Right atrium auricular region (tissue), 2 donors: ENCODE results near the gene GAB3. TPM values are rescaled to one million over a fixed set of nuclear protein-coding genes. Genes with fewer than 3 reads are reported as not detected.
A peak's percentile ranks its signal among the peaks of the same experiment; 100 is the strongest.

Source experiments
- DNase-seq: peaks from one replicate; pipeline ENCODE4 v3.0.0-alpha.2; 2019; ENCODE audit warnings: low spot score
- H3K27ac ChIP-seq, 2 donors: fragments of 200-600 bp; sonication (generic); 1 replicate in 1 of 2; 2 replicates in 1 of 2; pipeline ENCODE4 v1.5.1; 2016 to 2019
- H3K27me3 ChIP-seq, 2 donors: fragments of 200-600 bp; sonication (generic); one replicate each; pipeline versions ENCODE4 v1.5.1 to v1.6.0; 2017 to 2019
- H3K36me3 ChIP-seq: fragments of 200-600 bp; sonication (generic); one replicate; pipeline ENCODE4 v1.5.1; 2016
- H3K4me1 ChIP-seq, 2 donors: fragments of 200-600 bp; sonication (generic); one replicate each; pipeline versions ENCODE4 v1.5.1 to v1.6.0; 2017 to 2019
- H3K4me3 ChIP-seq, 2 donors: fragments of 200-600 bp; sonication (generic); 1 replicate in 1 of 2; 2 replicates in 1 of 2; pipeline ENCODE4 v1.5.1; 2017 to 2019; ENCODE audit warnings: mild to moderate bottlenecking in 1 of 2, moderate library complexity in 1 of 2
- H3K9me3 ChIP-seq, 2 donors: fragments of 200-600 bp; sonication (generic); one replicate each; pipeline ENCODE4 v1.5.1; 2019
- CTCF ChIP-seq, 2 donors: fragments of 200-600 bp; sonication (generic); IDR thresholded peaks; one replicate each; pipeline ENCODE4 v1.5.1; 2019; ENCODE audit warnings: antibody characterized with exemption in 2 of 2
- total RNA-seq, 2 donors: library from RNA; depleted of rRNA; stranded (reverse); fragments of >200 nt; gene quantifications; one replicate each; pipeline ENCODE4 v1.1.0, GENCODE V29; 2016

The GAB3 gene
- total RNA-seq, 2 donors from 2014 or later, result 13.5 to 16.9 TPM

GRCh38 chrX:154742613-154743012 lies 8.3 kb downstream of the GAB3 start:
- Histone ChIP-seq H3K4me3 (no peak overlapping the region), H3K27me3 (no peaks in the 10 kb centered on the region), H3K36me3 (no peaks in the 10 kb centered on the region), H3K4me1 (peaks cover 0 to 5% of the 10 kb centered on the region in 2 donors), H3K9me3 (peaks cover 0 to 12% of the 10 kb centered on the region in 2 donors), H3K27ac (no peak overlapping the region)
- TF ChIP-seq CTCF (IDR thresholded peaks at IDR 0.05), result no peak
- DNase-seq, result no peak

- DNase-seq, result no peak
- peaks cover 0 to 31% of the 10 kb centered on the region in 2 donors for H3K4me1 ChIP-seq
- no peaks in the 10 kb centered on the region for H3K36me3 ChIP-seq
- no peak for TF ChIP-seq CTCF (IDR thresholded peaks at IDR 0.05)
- H3K27ac ChIP-seq, result no peak overlapping the region
- H3K27me3 ChIP-seq, result no peaks in the 10 kb centered on the region
- no peak overlapping the region for H3K4me3 ChIP-seq
- peaks cover 0 to 3% of the 10 kb centered on the region in 2 donors for H3K9me3 ChIP-seq
Observed at GRCh38 chrX:154739952-154740465, 10.9 kb downstream of the GAB3 start.

- Histone ChIP-seq H3K9me3 (no peaks in the 10 kb centered on the region), H3K36me3 (no peaks in the 10 kb centered on the region), H3K27ac (peak overlapping the region; percentile 62 to 82), H3K27me3 (no peaks in the 10 kb centered on the region), H3K4me3 (no peak overlapping the region), H3K4me1 (peaks cover 0 to 49% of the 10 kb centered on the region in 2 donors)
- TF ChIP-seq CTCF (IDR thresholded peaks at IDR 0.05), result no peak
- DNase-seq, result no peak
Observed at GRCh38 chrX:154738011-154738738, 12.7 kb downstream of the GAB3 start.

GRCh38 chrX:154737136-154737535 lies 13.7 kb downstream of the GAB3 start:
- Histone ChIP-seq H3K9me3 (no peaks in the 10 kb centered on the region), H3K4me3 (no peak overlapping the region), H3K27me3 (no peaks in the 10 kb centered on the region), H3K4me1 (peaks cover 0 to 59% of the 10 kb centered on the region in 2 donors), H3K36me3 (no peaks in the 10 kb centered on the region), H3K27ac (peak overlapping the region; percentile 62 to 82)
- no peak for TF ChIP-seq CTCF (IDR thresholded peaks at IDR 0.05)
- DNase-seq, result no peak

- TF ChIP-seq CTCF (IDR thresholded peaks at IDR 0.05), result no peak
- Histone ChIP-seq H3K9me3 (no peaks in the 10 kb centered on the region), H3K27ac (peak overlapping the region; percentile 62 to 82), H3K4me1 (peaks cover 0 to 72% of the 10 kb centered on the region in 2 donors), H3K27me3 (no peaks in the 10 kb centered on the region), H3K36me3 (no peaks in the 10 kb centered on the region), H3K4me3 (no peak overlapping the region)
- DNase-seq, result no peak
Observed at GRCh38 chrX:154735695-154736393, 15.0 kb downstream of the GAB3 start.
